GDM1 (cell line): ENCODE results near the gene NDUFB10.
"Not testable (repeated sequence)": the region's sequence is repeated elsewhere in the genome, so short reads cannot be mapped to it uniquely, and the experiment has no call there.

Experiments
- DNase-seq: peaks from one replicate; lab custom pipeline; 2025; lab: John Stamatoyannopoulos, UW

NDUFB10 gene

GRCh38 chr16:1924095-1924494 lies 35.2 kb upstream of the NDUFB10 start:
- no peak for DNase-seq

- no peak for DNase-seq
Observed at GRCh38 chr16:1926271-1926670, 33.1 kb upstream of the NDUFB10 start.

GRCh38 chr16:1929105-1929504 lies 30.2 kb upstream of the NDUFB10 start:
- DNase-seq, result no peak

DNA sequence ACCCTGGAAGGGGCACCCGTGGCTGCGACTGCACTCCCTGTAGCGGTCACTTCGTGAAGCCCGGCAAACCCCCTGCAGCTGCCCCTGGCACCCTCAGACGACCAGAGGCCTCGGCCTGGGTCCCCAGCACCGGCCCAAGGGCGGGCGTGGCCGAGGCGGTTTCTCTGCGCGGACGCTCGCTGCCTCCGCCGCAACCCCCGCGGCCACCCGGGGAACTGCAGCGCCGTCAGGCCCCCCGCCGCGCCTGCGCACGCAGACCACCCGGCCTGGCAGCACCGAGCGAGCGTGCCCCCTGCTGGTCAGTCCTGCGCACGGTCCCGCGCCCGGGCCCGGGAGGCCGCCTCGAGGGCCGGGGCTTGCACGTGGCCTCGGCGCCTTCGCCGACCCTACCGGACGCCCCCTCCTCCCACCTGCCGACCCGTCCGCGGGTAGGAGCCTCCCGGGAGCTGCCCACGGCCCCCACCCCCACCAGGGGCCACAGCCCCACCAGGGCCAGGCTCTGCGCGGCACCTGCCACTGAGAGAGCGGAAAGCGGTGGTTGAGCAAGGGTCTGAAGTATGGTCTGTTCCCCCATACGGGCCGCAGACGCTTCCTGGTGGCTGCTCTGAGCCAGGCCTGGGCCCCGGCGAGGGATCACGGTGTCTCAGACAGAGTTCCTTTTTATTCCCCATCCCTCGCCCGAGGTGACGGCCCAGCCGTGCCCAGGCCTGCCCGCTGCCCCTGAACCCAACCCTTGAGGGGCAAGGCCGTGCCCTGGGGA lies 29.6 kb upstream of the NDUFB10 start:
- DNase-seq, result peak; percentile 83

- DNase-seq, result no peak
Observed at GRCh38 chr16:1930338-1930720, 29.0 kb upstream of the NDUFB10 start.

- DNase-seq, result no peak
Observed at GRCh38 chr16:1932050-1933028, 27.0 kb upstream of the NDUFB10 start.

DNA sequence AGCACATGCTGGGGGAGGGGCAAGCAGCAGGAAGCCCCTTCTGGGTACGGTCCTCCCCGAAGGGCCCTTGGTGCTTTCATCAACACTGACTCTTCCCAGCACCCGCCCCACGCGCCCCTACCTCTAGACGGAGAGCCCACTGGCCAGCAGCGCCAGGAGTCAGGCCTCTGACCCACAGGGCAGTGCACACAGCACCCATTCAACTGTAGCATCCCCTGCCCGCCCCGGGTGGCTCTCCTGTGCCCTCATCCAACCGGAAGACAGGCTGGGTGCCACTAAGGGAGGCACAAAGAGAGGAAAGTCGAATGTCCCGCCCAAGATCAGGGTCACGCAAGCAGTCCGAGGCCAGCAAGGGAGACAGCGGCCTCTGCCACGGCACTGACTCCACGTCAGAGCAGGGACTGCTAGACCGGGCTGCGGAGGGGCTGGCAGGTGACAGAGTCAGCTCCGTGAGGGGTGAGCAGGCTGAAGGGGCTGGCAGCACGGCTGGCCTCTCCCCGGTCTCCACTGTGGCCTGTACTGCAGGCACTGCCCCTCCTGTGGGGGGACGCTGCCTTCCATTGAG lies 26.2 kb upstream of the NDUFB10 start:
- DNase-seq, result no peak

DNA sequence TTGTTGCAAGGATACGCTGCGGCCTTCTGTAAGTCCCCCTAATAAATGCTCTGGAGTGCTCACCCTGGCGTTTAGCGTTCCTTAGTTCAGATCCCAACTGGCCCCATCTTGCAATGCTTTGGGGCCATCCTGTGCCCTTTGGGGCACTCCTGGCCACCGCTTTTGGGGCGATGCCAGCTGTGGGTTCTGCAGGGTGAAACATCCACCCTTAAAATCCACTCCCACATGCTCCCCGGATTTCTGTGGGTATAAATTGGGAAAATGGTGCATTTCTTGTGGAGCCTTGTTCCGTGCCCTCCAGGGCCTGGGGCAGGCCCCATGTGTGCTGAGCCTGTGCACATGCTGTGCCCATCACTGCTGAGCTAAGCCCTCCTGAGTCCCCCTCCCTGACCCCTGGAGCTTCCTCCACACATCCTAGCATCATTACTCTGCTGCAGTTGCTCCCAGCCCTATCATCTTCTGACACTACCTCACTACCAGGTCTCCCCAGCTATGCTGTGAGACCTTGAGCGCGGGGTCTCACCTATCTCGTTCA lies 22.3 kb upstream of the NDUFB10 start:
- DNase-seq, result no peak

DNA sequence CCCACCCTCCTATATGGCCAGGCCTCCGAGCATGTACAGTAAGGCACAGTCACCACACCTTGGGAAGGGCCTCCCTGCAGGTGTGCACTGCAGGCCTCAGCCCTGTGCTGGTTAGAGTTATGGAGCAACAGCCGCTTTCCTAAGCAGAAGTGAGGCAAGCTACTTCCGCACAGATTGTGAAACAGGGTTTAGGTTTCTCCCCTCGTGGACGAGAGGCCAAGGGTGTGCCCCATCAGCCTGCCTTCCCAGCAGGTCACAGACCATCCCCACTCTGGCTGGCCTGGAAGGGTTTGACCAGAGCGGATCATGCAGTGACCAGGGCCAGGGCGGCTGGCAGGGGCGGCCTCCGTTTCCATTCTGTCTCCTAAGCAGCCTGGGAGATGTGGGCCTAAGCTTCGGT lies 21.0 kb upstream of the NDUFB10 start:
- no peak for DNase-seq

DNA sequence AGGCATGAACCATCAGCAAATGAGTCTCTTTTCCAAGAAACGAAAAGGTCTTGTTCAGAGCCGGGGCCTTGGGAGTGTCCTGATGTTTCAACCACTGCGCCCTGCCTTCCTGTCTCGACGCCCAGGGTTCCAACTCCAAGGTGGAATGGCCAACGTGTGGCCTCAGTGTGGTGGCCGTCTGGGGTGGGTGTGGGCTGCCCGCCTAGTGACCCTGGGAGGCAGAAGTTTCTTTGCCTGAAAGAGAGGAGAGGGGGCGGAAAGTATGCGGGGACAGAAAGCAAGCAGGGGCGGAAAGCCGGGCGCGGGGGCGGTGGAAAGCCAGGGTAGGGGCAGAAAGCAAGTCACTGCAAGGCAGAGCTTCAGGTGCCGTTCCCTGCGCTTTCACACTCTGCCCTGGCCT lies 20.4 kb upstream of the NDUFB10 start:
- no peak for DNase-seq

GRCh38 chr16:1939833-1940232 lies 19.5 kb upstream of the NDUFB10 start:
- DNase-seq, result not testable (repeated sequence)

- DNase-seq, result no peak
Observed at GRCh38 chr16:1940273-1941161, 18.8 kb upstream of the NDUFB10 start.

GRCh38 chr16:1941162-1942046 lies 17.9 kb upstream of the NDUFB10 start:
- no peak for DNase-seq

GRCh38 chr16:1942047-1942809 lies 17.1 kb upstream of the NDUFB10 start:
- no peak for DNase-seq

GRCh38 chr16:1942810-1943726 lies 16.3 kb upstream of the NDUFB10 start, which contains the start of gene MSRB1:
Gene MSRB1 (minus strand): TSS chr16:1943199. CDS start chr16:1943156, 43 bp downstream.
- DNase-seq, result peak; percentile 98

DNA sequence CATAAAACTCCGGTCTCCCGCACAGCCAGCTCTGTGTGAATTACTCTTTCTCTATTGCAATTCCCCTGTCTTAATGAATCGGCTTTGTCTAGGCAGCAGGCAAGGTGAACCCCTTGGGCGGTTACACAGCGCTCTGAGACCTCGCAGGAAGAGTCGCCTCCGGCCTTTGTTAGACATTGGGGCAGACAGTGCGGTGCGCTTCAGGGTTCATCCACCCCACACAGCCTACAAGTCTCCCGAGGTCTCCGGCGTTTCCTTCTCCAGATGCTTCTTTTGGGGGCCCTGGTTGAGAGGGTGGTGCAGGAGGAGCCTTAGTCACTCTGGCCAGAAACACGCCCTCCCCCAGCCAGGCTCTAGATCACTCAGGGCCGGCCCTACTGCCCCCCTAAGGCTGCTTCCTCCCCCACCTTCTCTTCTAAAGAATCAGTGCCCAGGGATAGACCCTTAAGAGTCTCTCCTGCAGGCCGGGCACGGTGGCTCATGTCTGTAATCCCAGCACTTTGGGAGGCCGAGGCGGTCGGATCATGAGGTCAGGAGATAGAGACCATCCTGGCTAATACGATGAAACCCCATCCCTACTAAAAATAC lies 14.6 kb upstream of the NDUFB10 start:
- DNase-seq, result no peak

GRCh38 chr16:1945559-1946391 lies 13.6 kb upstream of the NDUFB10 start:
- no peak for DNase-seq
